Stimulated activated naive CD8-positive, alpha-beta T cell treated with anti-CD3 and anti-CD28 coated beads, Interleukin-15, amount 100 ng/mL, for 72 hours (primary cell): ENCODE data around the gene DUSP15.

ENCODE experiments used
- ATAC-seq: fragments of 150-1000 bp; cut with Tn5 transposase; 2 replicates; pipeline ENCODE4 v1.10.0; 2021; ENCODE audit warnings: mild to moderate bottlenecking, moderate library complexity
- DNase-seq, 2 donors: peaks; one replicate each; pipeline ENCODE4 v3.0.0; 2021 to 2022
- H3K27ac Mint-ChIP-seq, 2 donors: one replicate each; pipeline ENCODE4 v1.8.0; 2022; ENCODE audit warnings: mild to moderate bottlenecking in 2 of 2, mixed read lengths in 2 of 2, moderate library complexity in 2 of 2
- H3K27me3 Mint-ChIP-seq: one replicate; pipeline ENCODE4 v1.8.0; 2022; ENCODE audit warnings: mixed read lengths
- H3K4me1 Mint-ChIP-seq: one replicate; pipeline ENCODE4 v1.8.0; 2022; ENCODE audit warnings: mild to moderate bottlenecking, mixed read lengths
- H3K4me3 Mint-ChIP-seq, 2 donors: one replicate each; pipeline ENCODE4 v1.8.0; 2022; ENCODE audit warnings: mild to moderate bottlenecking in 2 of 2, mixed read lengths in 2 of 2, moderate library complexity in 1 of 2
- H3K9me3 Mint-ChIP-seq, 2 donors: one replicate each; pipeline ENCODE4 v1.8.0; 2022; ENCODE audit warnings: mixed read lengths in 2 of 2

The DUSP15 gene

GRCh38 chr20:31811796-31812728, 58.3 kb downstream of the DUSP15 start:
- DNase-seq (no peak), ATAC-seq (no peak)
- Mint-ChIP-seq H3K27me3 (no peaks in the 10 kb centered on the region), H3K27ac (peak overlapping the region in 1 of 2 donors; percentile 14), H3K4me1 (no peaks in the 10 kb centered on the region), H3K4me3 (no peak overlapping the region), H3K9me3 (no peaks in the 10 kb centered on the region)

DNA sequence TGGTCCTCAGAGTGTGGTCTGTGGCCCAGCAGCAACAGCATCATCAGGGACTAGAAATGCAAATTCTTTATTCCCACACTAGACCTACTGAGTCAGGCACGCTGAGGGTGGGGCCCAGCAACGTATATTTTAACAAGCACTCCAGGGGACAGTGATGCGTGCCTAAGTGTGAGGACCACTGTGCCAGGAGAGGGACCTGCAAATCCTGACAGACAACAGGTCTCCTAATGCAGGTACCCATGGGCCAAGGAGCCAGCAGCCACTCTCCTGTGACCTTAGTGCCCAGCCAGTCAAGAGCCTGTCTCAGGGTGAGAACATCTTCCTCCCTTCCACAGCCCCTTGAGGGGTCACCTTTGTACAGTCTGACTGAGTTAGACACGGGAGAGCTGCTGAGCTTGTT, 59.1 kb downstream of the DUSP15 start:
- no peak for ATAC-seq
- Mint-ChIP-seq H3K27ac (peak overlapping the region in 1 of 2 donors; percentile 12), H3K4me1 (no peaks in the 10 kb centered on the region), H3K9me3 (no peaks in the 10 kb centered on the region), H3K4me3 (no peak overlapping the region), H3K27me3 (no peaks in the 10 kb centered on the region)
- no peak for DNase-seq
